Upper lobe of left lung (tissue), 4 donors: ENCODE data around the gene STAMBP.
A peak's percentile ranks its signal among the peaks of the same experiment; 100 is the strongest.

Experiments used
- EP300 ChIP-seq, 4 donors: sonication (generic); formaldehyde crosslinking; IDR thresholded peaks; one replicate each; pipeline ENCODE4 v1.5.1; 2017; ENCODE audit warnings: antibody characterized with exemption in 4 of 4, control low read depth in 2 of 4
- POLR2A ChIP-seq, 4 donors: fragments of 450-650 bp; IDR thresholded peaks; one replicate each; pipeline ENCODE4 v1.5.1; 2016 to 2017; ENCODE audit warnings: antibody characterized with exemption in 4 of 4, mild to moderate bottlenecking in 2 of 4
- POLR2AphosphoS5 ChIP-seq, 2 donors: sonication (generic); formaldehyde crosslinking; IDR thresholded peaks; one replicate each; pipeline ENCODE4 v1.5.1; 2017; ENCODE audit warnings: antibody characterized with exemption in 2 of 2
- TF ChIP-seq, protein P1 (sequence below), 6 experiments: fragments of 450-650 bp in 4 of 6; fragments of 200-600 bp in 2 of 6; sonication (generic) in 2 of 6; IDR thresholded peaks; one replicate each; pipeline ENCODE4 v1.5.1; 2016 to 2019; ENCODE audit warnings: antibody characterized with exemption in 6 of 6

DNA sequence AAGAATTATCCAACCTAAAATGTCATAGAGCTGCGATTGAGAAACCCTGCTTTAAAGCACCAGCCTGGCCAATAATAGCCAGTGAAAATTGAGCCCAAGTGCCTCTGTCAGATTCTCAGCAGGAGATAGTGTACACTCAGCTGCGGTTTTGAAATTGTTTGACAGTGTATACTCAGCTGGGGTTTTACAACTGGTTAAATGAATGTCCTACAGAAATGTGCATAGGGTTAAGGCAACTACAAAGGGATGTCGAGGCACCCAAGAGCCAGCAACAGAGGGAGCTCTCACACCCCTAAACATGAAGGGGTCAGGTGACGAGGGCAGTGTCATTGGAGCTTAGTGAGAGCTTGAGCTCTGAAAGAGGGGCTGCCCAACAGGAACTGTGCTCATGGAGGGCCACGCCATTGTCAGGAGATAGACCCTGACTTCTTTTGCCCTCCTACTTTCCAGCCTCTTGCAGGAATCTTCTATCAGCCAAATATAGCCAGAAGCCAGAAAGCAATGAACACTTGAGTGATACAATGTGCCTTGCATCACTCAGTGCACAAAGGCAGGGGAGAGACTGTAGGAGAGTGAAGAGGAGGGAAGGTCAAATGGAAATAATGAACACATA lies 79.2 kb downstream of the STAMBP start:
- TF ChIP-seq, protein P1, sequence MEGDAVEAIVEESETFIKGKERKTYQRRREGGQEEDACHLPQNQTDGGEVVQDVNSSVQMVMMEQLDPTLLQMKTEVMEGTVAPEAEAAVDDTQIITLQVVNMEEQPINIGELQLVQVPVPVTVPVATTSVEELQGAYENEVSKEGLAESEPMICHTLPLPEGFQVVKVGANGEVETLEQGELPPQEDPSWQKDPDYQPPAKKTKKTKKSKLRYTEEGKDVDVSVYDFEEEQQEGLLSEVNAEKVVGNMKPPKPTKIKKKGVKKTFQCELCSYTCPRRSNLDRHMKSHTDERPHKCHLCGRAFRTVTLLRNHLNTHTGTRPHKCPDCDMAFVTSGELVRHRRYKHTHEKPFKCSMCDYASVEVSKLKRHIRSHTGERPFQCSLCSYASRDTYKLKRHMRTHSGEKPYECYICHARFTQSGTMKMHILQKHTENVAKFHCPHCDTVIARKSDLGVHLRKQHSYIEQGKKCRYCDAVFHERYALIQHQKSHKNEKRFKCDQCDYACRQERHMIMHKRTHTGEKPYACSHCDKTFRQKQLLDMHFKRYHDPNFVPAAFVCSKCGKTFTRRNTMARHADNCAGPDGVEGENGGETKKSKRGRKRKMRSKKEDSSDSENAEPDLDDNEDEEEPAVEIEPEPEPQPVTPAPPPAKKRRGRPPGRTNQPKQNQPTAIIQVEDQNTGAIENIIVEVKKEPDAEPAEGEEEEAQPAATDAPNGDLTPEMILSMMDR (IDR thresholded peaks at IDR 0.05), result peak in 1 of 6 experiments; percentile 41
- TF ChIP-seq POLR2AphosphoS5 (IDR thresholded peaks at IDR 0.05) (no peak), POLR2A (IDR thresholded peaks at IDR 0.05) (no peak), EP300 (IDR thresholded peaks at IDR 0.05) (no peak)
